Left lung (tissue), 10 donors: ENCODE measurements around the gene HIBADH. TPM values are rescaled to one million over a fixed set of nuclear protein-coding genes. Genes with fewer than 3 reads are reported as not detected.

Experiments
- ATAC-seq: fragments of 200-7000 bp; cut with Tn5 transposase; one replicate; pipeline ENCODE4 v1.9.1; 2020; ENCODE audit warnings: moderate library complexity
- DNase-seq, 4 donors: peaks; one replicate each; pipeline ENCODE4 v3.0.0-alpha.2; 2013 to 2020
- H3K27ac ChIP-seq, 2 donors: fragments of 200-600 bp; sonication (generic) in 1 of 2; one replicate each; pipeline versions ENCODE4 v1.5.0 to v1.8.0; 2020 to 2021
- H3K27me3 ChIP-seq, 2 donors: fragments of 200-600 bp; sonication (generic) in 1 of 2; one replicate each; pipeline versions ENCODE4 v1.5.0 to v1.8.0; 2020 to 2021
- H3K36me3 ChIP-seq, 2 donors: fragments of 200-600 bp; sonication (generic) in 1 of 2; one replicate each; pipeline versions ENCODE4 v1.5.0 to v1.8.0; 2020 to 2021
- H3K4me1 ChIP-seq, 2 donors: fragments of 200-600 bp; one replicate each; pipeline ENCODE4 v1.8.0; 2021
- H3K4me3 ChIP-seq, 2 donors: fragments of 200-600 bp; sonication (generic) in 1 of 2; one replicate each; pipeline versions ENCODE4 v1.5.0 to v1.8.0; 2020 to 2021; ENCODE audit warnings: mild to moderate bottlenecking in 1 of 2
- H3K9me3 ChIP-seq, 2 donors: fragments of 200-600 bp; sonication (generic) in 1 of 2; one replicate each; pipeline versions ENCODE4 v1.5.0 to v1.8.0; 2020 to 2021
- CTCF ChIP-seq, 2 donors: fragments of 200-600 bp; sonication (generic) in 1 of 2; IDR thresholded peaks; one replicate each; pipeline versions ENCODE4 v1.5.0 to v1.8.0; 2021; ENCODE audit warnings: antibody characterized with exemption in 2 of 2
- intact Hi-C, 2 donors: fragments of 100-400 bp; cut with DNase I; formaldehyde crosslinking; loops; one replicate each; pipeline versions ENCODE4 v1.11.2 to v1.14.2; 2022
- polyA plus RNA-seq, 6 donors: library from polyadenylated mRNA; unstranded; fragments of 120-200 nt; gene quantifications; one replicate each; pipeline ENCODE4 v1.2.1, GENCODE V29; 2013; ENCODE audit not compliant: insufficient read length in 6 of 6
- total RNA-seq, 2 donors: library from RNA; stranded (reverse); fragmentation: NEBNext Ultra II Directional; extraction: Animal tissue kit (Norgen Biotek cat#: 25700); gene quantifications; one replicate each; pipeline ENCODE4 v1.2.1, GENCODE V29; 2021
- donor health status: DM: no; HTN: yes; CAD: no.
- donor health status: DM: no; HTN: no; CAD: no.

The HIBADH gene
- total and polyA plus RNA-seq, 8 donors: 20.8 to 63.3 (median 49.4) TPM

- Histone ChIP-seq H3K27ac (no peak overlapping the region), H3K9me3 (no peaks in the 10 kb centered on the region), H3K4me1 (peaks cover 0 to 5% of the 10 kb centered on the region in 2 donors), H3K36me3 (no peaks in the 10 kb centered on the region), H3K4me3 (no peak overlapping the region), H3K27me3 (no peaks in the 10 kb centered on the region)
- intact Hi-C loops: no loop called here
- no peak for TF ChIP-seq CTCF (IDR thresholded peaks at IDR 0.05)
- DNase-seq (no peak), ATAC-seq (peak; percentile 87)
Measured at GRCh38 chr7:27689591-27690164, 27.0 kb upstream of the HIBADH start.

GRCh38 chr7:27689150-27689549, 26.5 kb upstream of the HIBADH start:
- no peaks in the 10 kb centered on the region for H3K36me3 ChIP-seq
- no peaks in the 10 kb centered on the region for H3K9me3 ChIP-seq
- peaks cover 0 to 4% of the 10 kb centered on the region in 2 donors for H3K4me1 ChIP-seq
- intact Hi-C loops: no loop called here
- H3K27me3 ChIP-seq: no peaks in the 10 kb centered on the region
- no peak for DNase-seq
- H3K27ac ChIP-seq: no peak overlapping the region
- ATAC-seq: peak; percentile 35
- no peak for TF ChIP-seq CTCF (IDR thresholded peaks at IDR 0.05)
- no peak overlapping the region for H3K4me3 ChIP-seq

- Histone ChIP-seq H3K27ac (no peak overlapping the region), H3K9me3 (no peaks in the 10 kb centered on the region), H3K4me3 (no peak overlapping the region), H3K27me3 (no peaks in the 10 kb centered on the region), H3K36me3 (no peaks in the 10 kb centered on the region), H3K4me1 (no peaks in the 10 kb centered on the region)
- ATAC-seq (no peak), DNase-seq (no peak)
- intact Hi-C loops: no loop called here
- TF ChIP-seq CTCF (IDR thresholded peaks at IDR 0.05): no peak
Measured at GRCh38 chr7:27688646-27689045, 26.0 kb upstream of the HIBADH start.

GRCh38 chr7:27688056-27688455, 25.4 kb upstream of the HIBADH start:
- H3K27ac ChIP-seq: no peak overlapping the region
- H3K9me3 ChIP-seq: no peaks in the 10 kb centered on the region
- ATAC-seq: no peak
- no peaks in the 10 kb centered on the region for H3K36me3 ChIP-seq
- H3K27me3 ChIP-seq: no peaks in the 10 kb centered on the region
- intact Hi-C loops: no loop called here
- no peak for TF ChIP-seq CTCF (IDR thresholded peaks at IDR 0.05)
- no peak for DNase-seq
- no peak overlapping the region for H3K4me3 ChIP-seq
- H3K4me1 ChIP-seq: no peaks in the 10 kb centered on the region

GRCh38 chr7:27686315-27686714, 23.6 kb upstream of the HIBADH start:
- Histone ChIP-seq H3K27me3 (no peaks in the 10 kb centered on the region), H3K27ac (no peak overlapping the region), H3K4me1 (no peaks in the 10 kb centered on the region), H3K4me3 (no peak overlapping the region), H3K36me3 (no peaks in the 10 kb centered on the region), H3K9me3 (no peaks in the 10 kb centered on the region)
- DNase-seq (no peak), ATAC-seq (no peak)
- no peak for TF ChIP-seq CTCF (IDR thresholded peaks at IDR 0.05)
- intact Hi-C loops: no loop called here
